ENCODE measurements around the gene FKBP1B. TPM values are rescaled to one million over a fixed set of nuclear protein-coding genes. Genes with fewer than 3 reads are reported as not detected.
"Not testable (repeated sequence)": the region's sequence is repeated elsewhere in the genome, so short reads cannot be mapped to it uniquely, and the experiment has no call there.

Gene FKBP1B
- polyA plus RNA-seq, 1 donor = 8.2 TPM

DNA sequence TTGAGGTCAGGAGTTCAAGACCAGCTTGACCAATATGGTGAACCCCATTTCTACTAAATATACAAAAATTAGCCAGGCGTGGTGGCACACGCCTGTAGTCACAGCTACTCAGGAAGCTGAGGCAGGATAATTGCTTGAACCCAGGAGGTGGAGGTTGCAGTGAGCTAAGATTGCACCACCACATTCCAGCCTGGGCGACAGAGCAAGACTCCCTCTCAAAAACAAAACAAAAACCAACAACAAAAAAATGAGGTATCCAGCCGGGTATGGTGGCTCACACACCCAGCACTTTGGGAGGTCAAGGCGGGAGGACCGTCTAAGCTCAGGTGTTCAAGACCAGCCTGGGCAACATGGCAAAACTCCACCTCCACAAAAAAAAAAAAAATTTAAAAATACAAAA lies 34.6 kb upstream of the FKBP1B start:
- WGBS (ENCODE audit: insufficient coverage, low lambda C conversion rate) = no CpG with 5 or more reads among the region's 6 CpGs
- H3K36me3 ChIP-seq (ENCODE audit: control insufficient read depth, insufficient read depth, low read length); H3K4me3 ChIP-seq (ENCODE audit: low read length); H3K9me3 ChIP-seq (ENCODE audit: control insufficient read depth, low read depth, low read length); DNase-seq; H3K27ac ChIP-seq (ENCODE audit: low read length); H3K4me1 ChIP-seq (ENCODE audit: control insufficient read depth, insufficient read depth, low read length): not testable (repeated sequence)
- H3K27me3 ChIP-seq (ENCODE audit: control insufficient read depth, insufficient read depth, low read length) = peaks cover 26% of the 10 kb centered on the region

DNA sequence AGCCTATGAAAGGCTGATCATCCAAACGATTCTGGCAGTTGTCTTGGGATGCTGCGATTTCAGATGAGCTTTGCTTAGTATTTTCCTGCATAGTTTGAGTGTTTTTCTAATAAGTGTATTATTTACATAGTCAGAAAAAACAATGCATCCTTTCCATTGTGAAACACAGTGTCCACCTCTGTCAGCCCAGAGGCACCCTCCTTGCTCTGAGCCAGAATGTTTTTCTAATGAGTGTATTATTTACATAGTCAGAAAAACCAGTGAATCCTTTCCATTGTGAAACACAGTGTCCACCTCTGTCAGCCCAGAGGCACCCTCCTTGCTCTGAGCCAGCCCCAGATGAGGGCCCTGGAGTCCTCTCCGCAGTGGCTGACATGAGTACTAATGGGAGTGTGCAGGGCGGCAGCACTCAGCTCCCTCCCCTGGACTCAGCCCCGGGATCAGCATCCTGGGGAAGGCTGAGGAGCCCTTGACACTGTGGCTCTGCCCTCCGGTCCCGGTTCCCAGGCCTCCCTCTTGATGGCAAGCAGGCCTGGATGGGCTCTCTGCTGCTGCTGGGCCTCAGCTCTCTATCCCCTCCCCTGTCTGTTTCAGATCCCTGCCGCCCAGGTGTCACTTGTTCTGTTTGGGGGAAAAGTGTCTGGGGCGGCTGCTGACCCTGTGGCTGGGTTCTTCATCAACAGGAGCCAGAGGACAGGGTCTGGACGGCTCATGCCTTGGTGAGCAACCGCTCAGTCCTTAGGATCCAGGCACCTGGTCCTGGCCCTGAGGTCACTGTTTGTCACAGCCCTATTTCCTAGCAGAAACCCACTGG lies 33.8 kb upstream of the FKBP1B start:
- H3K4me1 ChIP-seq (ENCODE audit: control insufficient read depth, insufficient read depth, low read length) = no peaks in the 10 kb centered on the region
- no peak for DNase-seq
- H3K9me3 ChIP-seq (ENCODE audit: control insufficient read depth, low read depth, low read length) = no peaks in the 10 kb centered on the region
- no peaks in the 10 kb centered on the region for H3K36me3 ChIP-seq (ENCODE audit: control insufficient read depth, insufficient read depth, low read length)
- no peak overlapping the region for H3K27ac ChIP-seq (ENCODE audit: low read length)
- H3K4me3 ChIP-seq (ENCODE audit: low read length) = no peak overlapping the region
- no CpG with 5 or more reads among the region's 11 CpGs for WGBS (ENCODE audit: insufficient coverage, low lambda C conversion rate)
- peaks cover 18% of the 10 kb centered on the region for H3K27me3 ChIP-seq (ENCODE audit: control insufficient read depth, insufficient read depth, low read length)

GRCh38 chr2:24016376-24016761 lies 33.2 kb upstream of the FKBP1B start:
- Histone ChIP-seq H3K27me3 (ENCODE audit: control insufficient read depth, insufficient read depth, low read length) (peaks cover 12% of the 10 kb centered on the region), H3K9me3 (ENCODE audit: control insufficient read depth, low read depth, low read length) (no peaks in the 10 kb centered on the region), H3K27ac (ENCODE audit: low read length) (no peak overlapping the region), H3K4me3 (ENCODE audit: low read length) (no peak overlapping the region), H3K36me3 (ENCODE audit: control insufficient read depth, insufficient read depth, low read length) (no peaks in the 10 kb centered on the region), H3K4me1 (ENCODE audit: control insufficient read depth, insufficient read depth, low read length) (no peaks in the 10 kb centered on the region)
- no CpG with 5 or more reads among the region's 9 CpGs for WGBS (ENCODE audit: insufficient coverage, low lambda C conversion rate)
- DNase-seq = no peak

- WGBS (ENCODE audit: insufficient coverage, low lambda C conversion rate) = no CpG with 5 or more reads among the region's 35 CpGs
- peaks cover 7% of the 10 kb centered on the region for H3K27me3 ChIP-seq (ENCODE audit: control insufficient read depth, insufficient read depth, low read length)
- H3K27ac ChIP-seq (ENCODE audit: low read length) = no peak overlapping the region
- no peaks in the 10 kb centered on the region for H3K4me1 ChIP-seq (ENCODE audit: control insufficient read depth, insufficient read depth, low read length)
- H3K4me3 ChIP-seq (ENCODE audit: low read length) = no peak overlapping the region
- H3K36me3 ChIP-seq (ENCODE audit: control insufficient read depth, insufficient read depth, low read length) = no peaks in the 10 kb centered on the region
- no peaks in the 10 kb centered on the region for H3K9me3 ChIP-seq (ENCODE audit: control insufficient read depth, low read depth, low read length)
- no peak for DNase-seq
Measured at GRCh38 chr2:24016853-24017703, 32.5 kb upstream of the FKBP1B start.

GRCh38 chr2:24017711-24018110 lies 31.8 kb upstream of the FKBP1B start:
- H3K27ac ChIP-seq (ENCODE audit: low read length) = no peak overlapping the region
- peaks cover 6% of the 10 kb centered on the region for H3K27me3 ChIP-seq (ENCODE audit: control insufficient read depth, insufficient read depth, low read length)
- H3K4me3 ChIP-seq (ENCODE audit: low read length) = no peak overlapping the region
- no peaks in the 10 kb centered on the region for H3K4me1 ChIP-seq (ENCODE audit: control insufficient read depth, insufficient read depth, low read length)
- no CpG with 5 or more reads among the region's 8 CpGs for WGBS (ENCODE audit: insufficient coverage, low lambda C conversion rate)
- no peaks in the 10 kb centered on the region for H3K36me3 ChIP-seq (ENCODE audit: control insufficient read depth, insufficient read depth, low read length)
- H3K9me3 ChIP-seq (ENCODE audit: control insufficient read depth, low read depth, low read length) = no peaks in the 10 kb centered on the region
- DNase-seq = no peak

- Histone ChIP-seq H3K27ac (ENCODE audit: low read length) (no peak overlapping the region), H3K27me3 (ENCODE audit: control insufficient read depth, insufficient read depth, low read length) (peaks cover 1% of the 10 kb centered on the region), H3K9me3 (ENCODE audit: control insufficient read depth, low read depth, low read length) (no peaks in the 10 kb centered on the region), H3K36me3 (ENCODE audit: control insufficient read depth, insufficient read depth, low read length) (no peaks in the 10 kb centered on the region), H3K4me1 (ENCODE audit: control insufficient read depth, insufficient read depth, low read length) (no peaks in the 10 kb centered on the region), H3K4me3 (ENCODE audit: low read length) (no peak overlapping the region)
- no peak for DNase-seq
- WGBS (ENCODE audit: insufficient coverage, low lambda C conversion rate) = no CpG with 5 or more reads among the region's 9 CpGs
Measured at GRCh38 chr2:24018241-24018640, 31.3 kb upstream of the FKBP1B start.

- Histone ChIP-seq H3K27ac (ENCODE audit: low read length) (no peak overlapping the region), H3K4me3 (ENCODE audit: low read length) (no peak overlapping the region), H3K9me3 (ENCODE audit: control insufficient read depth, low read depth, low read length) (no peaks in the 10 kb centered on the region), H3K36me3 (ENCODE audit: control insufficient read depth, insufficient read depth, low read length) (peaks cover 3% of the 10 kb centered on the region), H3K4me1 (ENCODE audit: control insufficient read depth, insufficient read depth, low read length) (no peaks in the 10 kb centered on the region), H3K27me3 (ENCODE audit: control insufficient read depth, insufficient read depth, low read length) (no peaks in the 10 kb centered on the region)
- WGBS (ENCODE audit: insufficient coverage, low lambda C conversion rate) = no CpG with 5 or more reads among the region's 5 CpGs
- DNase-seq = no peak
Measured at GRCh38 chr2:24019729-24020128, 29.8 kb upstream of the FKBP1B start.

DNA sequence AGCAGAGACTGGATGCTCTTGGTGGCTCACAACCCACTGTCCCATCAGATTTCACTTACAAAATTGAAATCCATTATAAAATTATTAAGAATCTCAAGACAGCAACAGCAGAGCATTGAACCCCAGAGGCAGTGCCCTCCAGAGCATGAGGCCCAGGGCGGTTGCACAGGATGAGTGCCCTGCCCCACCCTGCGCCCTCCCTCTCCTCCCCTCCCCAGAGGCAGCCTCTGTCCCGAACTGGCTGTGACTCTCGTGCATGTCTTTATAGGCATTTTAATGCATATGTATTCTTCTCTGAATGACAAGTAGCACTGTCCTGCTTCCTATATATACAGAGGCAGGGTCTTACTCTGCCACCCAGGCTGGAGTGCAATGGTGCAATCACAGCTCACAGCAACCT lies 29.3 kb upstream of the FKBP1B start:
- DNase-seq = no peak
- no CpG with 5 or more reads among the region's 4 CpGs for WGBS (ENCODE audit: insufficient coverage, low lambda C conversion rate)
- Histone ChIP-seq H3K27ac (ENCODE audit: low read length) (no peak overlapping the region), H3K36me3 (ENCODE audit: control insufficient read depth, insufficient read depth, low read length) (peaks cover 6% of the 10 kb centered on the region), H3K4me3 (ENCODE audit: low read length) (no peak overlapping the region), H3K9me3 (ENCODE audit: control insufficient read depth, low read depth, low read length) (no peaks in the 10 kb centered on the region), H3K4me1 (ENCODE audit: control insufficient read depth, insufficient read depth, low read length) (no peaks in the 10 kb centered on the region), H3K27me3 (ENCODE audit: control insufficient read depth, insufficient read depth, low read length) (no peaks in the 10 kb centered on the region)

DNA sequence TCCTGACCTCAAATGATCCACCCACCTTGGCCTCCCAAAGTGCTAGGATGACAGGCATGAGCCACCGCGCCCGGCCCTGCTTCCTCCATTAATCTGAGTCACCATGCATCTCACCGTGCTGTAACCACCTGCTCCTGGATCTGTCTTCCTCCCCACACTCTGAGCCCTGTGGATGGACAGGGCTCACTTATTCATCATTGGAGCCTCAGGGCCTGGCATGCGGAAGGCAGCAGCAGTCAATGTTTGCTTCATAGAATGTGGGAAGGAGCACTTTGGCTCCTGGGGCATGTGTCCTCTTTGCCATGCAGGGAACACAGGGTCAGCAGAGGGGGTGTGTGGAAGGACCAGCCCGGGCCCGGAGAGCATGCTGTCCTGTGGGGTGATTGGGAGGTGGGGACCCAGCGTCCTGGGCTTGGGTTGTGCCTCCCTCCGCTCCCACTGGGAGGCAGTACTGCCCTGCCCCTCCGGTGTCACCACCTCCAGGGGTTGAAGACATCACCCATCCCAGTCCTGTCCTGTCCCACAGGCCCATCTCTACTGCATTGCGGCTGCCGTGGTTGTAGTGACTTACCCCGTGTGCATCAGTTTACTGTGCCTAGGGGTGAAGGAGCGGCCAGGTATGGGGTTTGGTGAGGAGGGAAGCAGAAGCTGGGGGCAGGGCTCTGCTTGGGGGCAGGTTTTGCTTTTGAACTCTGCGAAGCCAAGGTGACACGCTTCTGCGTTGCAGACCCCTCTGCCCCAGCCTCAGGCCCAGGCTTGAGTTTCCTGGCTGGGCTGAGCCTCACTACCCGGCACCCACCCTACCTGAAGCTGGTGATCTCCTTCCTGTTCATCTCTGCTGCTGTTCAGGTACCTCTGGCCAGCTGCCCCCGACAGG lies 28.2 kb upstream of the FKBP1B start:
- Histone ChIP-seq H3K27me3 (ENCODE audit: control insufficient read depth, insufficient read depth, low read length) (no peaks in the 10 kb centered on the region), H3K4me3 (ENCODE audit: low read length) (no peak overlapping the region), H3K27ac (ENCODE audit: low read length) (no peak overlapping the region), H3K9me3 (ENCODE audit: control insufficient read depth, low read depth, low read length) (no peaks in the 10 kb centered on the region), H3K36me3 (ENCODE audit: control insufficient read depth, insufficient read depth, low read length) (peaks cover 11% of the 10 kb centered on the region), H3K4me1 (ENCODE audit: control insufficient read depth, insufficient read depth, low read length) (no peaks in the 10 kb centered on the region)
- no peak for DNase-seq
- no CpG with 5 or more reads among the region's 19 CpGs for WGBS (ENCODE audit: insufficient coverage, low lambda C conversion rate)

GRCh38 chr2:24022324-24022974 lies 27.1 kb upstream of the FKBP1B start:
- Histone ChIP-seq H3K4me3 (ENCODE audit: low read length) (no peak overlapping the region), H3K4me1 (ENCODE audit: control insufficient read depth, insufficient read depth, low read length) (no peaks in the 10 kb centered on the region), H3K27ac (ENCODE audit: low read length) (no peak overlapping the region), H3K36me3 (ENCODE audit: control insufficient read depth, insufficient read depth, low read length) (peaks cover 13% of the 10 kb centered on the region), H3K27me3 (ENCODE audit: control insufficient read depth, insufficient read depth, low read length) (no peaks in the 10 kb centered on the region), H3K9me3 (ENCODE audit: control insufficient read depth, low read depth, low read length) (no peaks in the 10 kb centered on the region)
- WGBS (ENCODE audit: insufficient coverage, low lambda C conversion rate) = no CpG with 5 or more reads among the region's 14 CpGs
- DNase-seq = no peak
